CD14-positive monocyte (primary cell): ENCODE measurements around the gene RYR2. TPM values are rescaled to one million over a fixed set of nuclear protein-coding genes. Genes with fewer than 3 reads are reported as not detected.

Experiments used
- DNase-seq, 3 donors: peaks; one replicate each; pipeline ENCODE4 v3.0.0-alpha.2; 2011 to 2022
- H2AFZ ChIP-seq: 2 replicates; pipeline ENCODE4 v1.6.0; 2012; ENCODE audit warnings: mild to moderate bottlenecking, low read depth, low read length, inconsistent platforms; ENCODE audit not compliant: insufficient read depth, poor library complexity, severe bottlenecking
- H3K27ac ChIP-seq, 2 donors: 1 replicate in 1 of 2; 2 replicates in 1 of 2; pipeline ENCODE4 v1.5.1; 2012 to 2013; ENCODE audit warnings: low read length in 2 of 2, control low read depth in 1 of 2, inconsistent platforms in 1 of 2, low read depth in 1 of 2, mild to moderate bottlenecking in 1 of 2
- H3K27me3 ChIP-seq, 2 donors: one replicate each; pipeline versions ENCODE4 v1.6.0 to v1.6.1; 2011 to 2013; ENCODE audit warnings: low read length in 2 of 2; ENCODE audit not compliant: control insufficient read depth in 2 of 2, insufficient read depth in 2 of 2
- H3K36me3 ChIP-seq, 2 donors: replicated peaks in 1 of 2; 1 replicate in 1 of 2; 2 replicates in 1 of 2; pipeline versions ENCODE4 v1.5.1 to v1.6.1; 2012 to 2013; ENCODE audit warnings: low read length in 2 of 2, control low read depth in 1 of 2, inconsistent platforms in 1 of 2, mild to moderate bottlenecking in 1 of 2; ENCODE audit not compliant: insufficient read depth in 2 of 2, control insufficient read depth in 1 of 2
- H3K4me1 ChIP-seq, 2 donors: 1 replicate in 1 of 2; 2 replicates in 1 of 2; pipeline versions ENCODE4 v1.5.1 to v1.6.1; 2012 to 2013; ENCODE audit warnings: low read length in 2 of 2, control low read depth in 1 of 2, inconsistent platforms in 1 of 2, mild to moderate bottlenecking in 1 of 2, moderate library complexity in 1 of 2; ENCODE audit not compliant: insufficient read depth in 2 of 2, control insufficient read depth in 1 of 2
- H3K4me2 ChIP-seq: replicated peaks from 2 replicates; pipeline ENCODE3; 2012; ENCODE audit warnings: low read length, moderate library complexity, mild to moderate bottlenecking; ENCODE audit not compliant: poor library complexity, severe bottlenecking; ENCODE audit errors: extremely low read depth
- H3K4me3 ChIP-seq, 3 experiments: fragments of 200-600 bp in 1 of 3; sonication (generic) in 1 of 3; replicated peaks in 1 of 3; 1 replicate in 2 of 3; 2 replicates in 1 of 3; pipeline ENCODE4 v1.5.1; 2011 to 2013; ENCODE audit warnings: low read length in 3 of 3, mild to moderate bottlenecking in 3 of 3, control low read depth in 2 of 3, low read depth in 2 of 3, inconsistent platforms in 1 of 3, moderate library complexity in 1 of 3
- H3K79me2 ChIP-seq: 2 replicates; pipeline ENCODE4 v1.6.0; 2012; ENCODE audit warnings: mild to moderate bottlenecking, control low read depth, inconsistent platforms, low read length, moderate library complexity; ENCODE audit not compliant: insufficient read depth
- H3K9ac ChIP-seq: 2 replicates; pipeline ENCODE4 v1.6.0; 2017; ENCODE audit warnings: low read length, mild to moderate bottlenecking; ENCODE audit not compliant: insufficient read depth, poor library complexity, severe bottlenecking
- H3K9me3 ChIP-seq, 2 donors: replicated peaks in 1 of 2; 1 replicate in 1 of 2; 2 replicates in 1 of 2; pipeline versions ENCODE4 v1.5.1 to v1.6.1; 2012 to 2013; ENCODE audit warnings: low read length in 2 of 2, control low read depth in 1 of 2; ENCODE audit not compliant: control insufficient read depth in 1 of 2, insufficient read depth in 1 of 2
- H4K20me1 ChIP-seq: 2 replicates; pipeline ENCODE4 v1.6.0; 2012; ENCODE audit warnings: mild to moderate bottlenecking, low read length, control low read depth, moderate library complexity; ENCODE audit not compliant: insufficient read depth
- H3K27ac Mint-ChIP-seq, 7 donors: one replicate each; pipeline ENCODE4 v1.8.0; 2020; ENCODE audit warnings: mild to moderate bottlenecking in 7 of 7, mixed read lengths in 7 of 7, moderate library complexity in 6 of 7, inconsistent platforms in 2 of 7
- H3K27me3 Mint-ChIP-seq, 3 donors: one replicate each; pipeline ENCODE4 v1.8.0; 2021 to 2022; ENCODE audit warnings: low read depth in 3 of 3, mild to moderate bottlenecking in 3 of 3, mixed read lengths in 3 of 3, moderate library complexity in 3 of 3, inconsistent platforms in 1 of 3
- H3K36me3 Mint-ChIP-seq, 2 donors: one replicate each; pipeline ENCODE4 v1.8.0; 2020; ENCODE audit warnings: mixed read lengths in 2 of 2, inconsistent platforms in 1 of 2, mild to moderate bottlenecking in 1 of 2
- H3K4me1 Mint-ChIP-seq: one replicate; pipeline ENCODE4 v1.8.0; 2020; ENCODE audit warnings: mild to moderate bottlenecking, mixed read lengths
- H3K4me3 Mint-ChIP-seq, 2 donors: one replicate each; pipeline ENCODE4 v1.8.0; 2020; ENCODE audit warnings: mild to moderate bottlenecking in 2 of 2, mixed read lengths in 2 of 2, moderate library complexity in 1 of 2
- H3K9me3 Mint-ChIP-seq, 7 donors: one replicate each; pipeline ENCODE4 v1.8.0; 2020 to 2022; ENCODE audit warnings: mixed read lengths in 7 of 7, mild to moderate bottlenecking in 6 of 7, moderate library complexity in 6 of 7, inconsistent platforms in 2 of 7
- WGBS: methylation state at CpG from one replicate; pipeline ENCODE4 v1.1.5; 2013; ENCODE audit warnings: missing lambda C conversion rate; ENCODE audit not compliant: insufficient coverage; 5-methylcytosine and 5-hydroxymethylcytosine counted together
- intact Hi-C, 2 donors: fragments of 100-400 bp; cut with micrococcal nuclease; formaldehyde crosslinking; loops; one replicate each; pipeline versions ENCODE4 v1.15.0 to v1.15.1; 2023
- polyA plus RNA-seq, 3 donors: library from polyadenylated mRNA; depleted of rRNA in 1 of 3; unstranded in 2 of 3; stranded (reverse) in 1 of 3; fragments of 300-500 nt in 2 of 3; fragments of >200 nt in 1 of 3; fragmentation: Illumina TruSeq in 2 of 3; gene quantifications; 1 replicate in 2 of 3; 2 replicates in 1 of 3; pipeline ENCODE4 v1.2.3, GENCODE V29; 2012 to 2021
- TF ChIP-seq, protein P1 (sequence below): fragments of 200-600 bp; IDR thresholded peaks from one replicate; pipeline ENCODE4 v1.8.0; 2022; ENCODE audit warnings: antibody characterized with exemption, mild to moderate bottlenecking

RYR2 gene
- polyA plus RNA-seq, 3 donors = not detected

DNA sequence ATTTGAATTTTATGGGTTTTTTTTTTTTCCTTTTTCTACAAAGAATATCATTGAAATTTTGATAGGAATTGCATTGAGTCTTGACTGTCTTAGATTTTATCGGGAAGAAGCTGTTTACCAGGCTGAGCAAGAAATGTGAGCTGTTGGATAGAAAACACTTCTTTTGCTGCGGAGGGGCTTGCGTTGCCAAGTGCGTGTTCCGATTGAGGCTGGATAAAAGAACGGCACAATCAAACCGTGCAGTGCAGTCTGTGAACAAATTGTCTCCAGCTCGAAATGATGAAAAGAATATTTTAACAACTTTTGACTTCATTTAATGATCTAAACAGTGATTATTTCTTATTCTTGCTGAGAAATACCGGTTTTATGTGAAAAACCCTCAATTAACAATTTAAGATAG is 149.4 kb downstream of the RYR2 start:
- H3K36me3 Mint-ChIP-seq = no peaks in the 10 kb centered on the region
- TF ChIP-seq, protein P1, sequence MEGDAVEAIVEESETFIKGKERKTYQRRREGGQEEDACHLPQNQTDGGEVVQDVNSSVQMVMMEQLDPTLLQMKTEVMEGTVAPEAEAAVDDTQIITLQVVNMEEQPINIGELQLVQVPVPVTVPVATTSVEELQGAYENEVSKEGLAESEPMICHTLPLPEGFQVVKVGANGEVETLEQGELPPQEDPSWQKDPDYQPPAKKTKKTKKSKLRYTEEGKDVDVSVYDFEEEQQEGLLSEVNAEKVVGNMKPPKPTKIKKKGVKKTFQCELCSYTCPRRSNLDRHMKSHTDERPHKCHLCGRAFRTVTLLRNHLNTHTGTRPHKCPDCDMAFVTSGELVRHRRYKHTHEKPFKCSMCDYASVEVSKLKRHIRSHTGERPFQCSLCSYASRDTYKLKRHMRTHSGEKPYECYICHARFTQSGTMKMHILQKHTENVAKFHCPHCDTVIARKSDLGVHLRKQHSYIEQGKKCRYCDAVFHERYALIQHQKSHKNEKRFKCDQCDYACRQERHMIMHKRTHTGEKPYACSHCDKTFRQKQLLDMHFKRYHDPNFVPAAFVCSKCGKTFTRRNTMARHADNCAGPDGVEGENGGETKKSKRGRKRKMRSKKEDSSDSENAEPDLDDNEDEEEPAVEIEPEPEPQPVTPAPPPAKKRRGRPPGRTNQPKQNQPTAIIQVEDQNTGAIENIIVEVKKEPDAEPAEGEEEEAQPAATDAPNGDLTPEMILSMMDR = no peak
- no peak overlapping the region for H3K27ac Mint-ChIP-seq
- H3K4me1 Mint-ChIP-seq = no peaks in the 10 kb centered on the region
- Histone ChIP-seq H3K27me3 (no peaks in the 10 kb centered on the region), H3K4me1 (no peaks in the 10 kb centered on the region), H3K79me2 (no peaks in the 10 kb centered on the region), H3K9ac (no peak overlapping the region), H3K4me3 (no peak overlapping the region), H3K9me3 (no peaks in the 10 kb centered on the region), H4K20me1 (no peaks in the 10 kb centered on the region), H3K4me2 (no peak overlapping the region), H2AFZ (no peak overlapping the region), H3K27ac (no peak overlapping the region), H3K36me3 (no peaks in the 10 kb centered on the region)
- intact Hi-C loops = no loop called here
- peaks cover 2 to 8% (median 2%) of the 10 kb centered on the region in 3 donors for H3K27me3 Mint-ChIP-seq
- H3K9me3 Mint-ChIP-seq = peaks cover 0 to 8% (median 0%) of the 10 kb centered on the region in 7 donors
- H3K4me3 Mint-ChIP-seq = no peak overlapping the region
- no peak for DNase-seq
- 97% methylated on average over 6 of the region's 9 CpGs for WGBS

DNA sequence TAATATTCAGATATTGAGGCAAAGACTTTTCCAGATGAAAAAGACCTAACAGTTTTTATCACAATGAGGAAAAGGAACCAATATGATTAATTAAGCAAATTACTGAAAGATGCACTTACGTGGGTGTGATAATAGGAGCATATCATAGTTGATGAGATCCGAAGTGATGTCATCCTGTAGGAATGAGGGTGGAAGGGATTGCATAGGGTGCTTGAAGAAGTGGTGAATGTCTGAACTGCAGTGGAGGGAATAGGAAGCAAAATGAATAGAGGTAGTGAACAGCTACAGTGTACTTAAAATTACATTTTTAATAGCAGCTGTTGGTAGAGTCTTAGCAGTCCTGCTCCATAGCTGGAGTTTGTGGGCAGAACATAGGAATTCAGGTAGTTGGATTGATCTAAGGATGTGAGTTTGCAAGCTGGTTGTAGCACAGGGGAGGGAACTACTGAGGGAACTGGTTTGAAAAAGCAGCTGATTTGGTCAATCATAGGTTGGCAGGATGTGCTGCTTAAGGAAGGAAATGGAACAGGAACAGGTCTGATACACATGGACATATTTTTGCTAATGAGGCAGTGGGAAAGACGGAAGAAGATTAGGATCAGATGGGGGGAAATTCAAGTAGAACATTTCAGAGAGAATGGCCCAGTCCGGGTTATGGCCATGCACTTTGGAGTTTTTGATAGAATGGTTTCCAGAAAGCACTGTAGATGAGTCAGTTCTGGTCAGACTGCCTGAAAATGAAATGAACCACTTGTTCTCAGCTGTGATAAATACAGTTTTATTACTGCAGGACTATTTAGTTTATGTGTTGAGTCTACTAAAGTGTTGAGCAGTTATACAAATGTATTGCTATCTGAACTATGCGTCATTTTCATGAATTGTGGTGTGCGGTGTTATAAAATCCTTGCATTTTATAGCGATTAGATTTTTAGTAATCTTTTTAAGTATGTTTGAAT is 155.8 kb downstream of the RYR2 start:
- Mint-ChIP-seq H3K27me3 (peaks cover 0 to 3% (median 3%) of the 10 kb centered on the region in 3 donors), H3K4me3 (no peak overlapping the region), H3K27ac (no peak overlapping the region), H3K4me1 (no peaks in the 10 kb centered on the region), H3K9me3 (peaks cover 0 to 3% (median 0%) of the 10 kb centered on the region in 7 donors), H3K36me3 (no peaks in the 10 kb centered on the region)
- H3K4me2 ChIP-seq = no peak overlapping the region
- H3K79me2 ChIP-seq = no peaks in the 10 kb centered on the region
- no peak overlapping the region for H3K4me3 ChIP-seq
- H3K27ac ChIP-seq = no peak overlapping the region
- H3K4me1 ChIP-seq = no peaks in the 10 kb centered on the region
- H4K20me1 ChIP-seq = no peaks in the 10 kb centered on the region
- intact Hi-C loops = no loop called here
- no peak for DNase-seq
- no peaks in the 10 kb centered on the region for H3K27me3 ChIP-seq
- 71% methylated on average over 5 of the region's 7 CpGs for WGBS
- TF ChIP-seq, protein P1 = no peak
- no peak overlapping the region for H2AFZ ChIP-seq
- no peak overlapping the region for H3K9ac ChIP-seq
- H3K9me3 ChIP-seq = no peaks in the 10 kb centered on the region
- H3K36me3 ChIP-seq = no peaks in the 10 kb centered on the region
